ENCODE data around the gene LRP10. TPM values are rescaled to one million over a fixed set of nuclear protein-coding genes. Genes with fewer than 3 reads are reported as not detected.
"Not testable (repeated sequence)": the region's sequence is repeated elsewhere in the genome, so short reads cannot be mapped to it uniquely, and the experiment has no call there.

Gene LRP10
- total and polyA plus RNA-seq, 4 donors: 20.3 to 57.1 (median 46.2) TPM

DNA sequence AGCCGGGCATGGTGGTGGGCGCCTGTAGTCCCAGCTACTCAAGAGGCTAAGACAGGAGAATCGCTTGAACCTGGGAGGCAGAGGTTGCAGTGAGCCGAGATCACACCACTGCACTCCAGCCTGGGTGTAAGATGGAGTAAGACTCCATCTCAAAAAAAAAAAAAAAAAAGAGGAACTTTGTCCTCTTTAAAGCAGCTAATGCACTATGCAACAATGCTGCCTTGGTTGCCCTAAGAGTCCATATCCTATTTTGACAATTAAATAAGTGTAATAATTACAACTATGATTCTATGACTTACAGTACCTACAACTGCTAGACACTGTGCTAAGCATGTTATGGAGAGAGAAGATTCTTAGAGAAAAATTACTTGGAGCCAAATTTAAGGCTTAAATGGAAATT is 43.3 kb downstream of the LRP10 start:
- not testable (repeated sequence) for H3K27me3 ChIP-seq (ENCODE audit: control insufficient read depth, insufficient read depth, low read length); H3K9me3 ChIP-seq (ENCODE audit: control insufficient read depth, insufficient read depth, low read length); DNase-seq (ENCODE audit: low read depth in 4 of 6, low spot score in 6 of 6); H3K27ac ChIP-seq (ENCODE audit: low read depth, low read length); H3K4me3 ChIP-seq (ENCODE audit: low read depth, low read length)
- Histone ChIP-seq H3K36me3 (ENCODE audit: control insufficient read depth, insufficient read depth, low read length) (peaks cover 32% of the 10 kb centered on the region), H3K4me1 (ENCODE audit: control insufficient read depth, insufficient read depth, low read length) (peaks cover 26% of the 10 kb centered on the region)
- no CpG with 5 or more reads among the region's 4 CpGs for WGBS (ENCODE audit: insufficient coverage)

DNA sequence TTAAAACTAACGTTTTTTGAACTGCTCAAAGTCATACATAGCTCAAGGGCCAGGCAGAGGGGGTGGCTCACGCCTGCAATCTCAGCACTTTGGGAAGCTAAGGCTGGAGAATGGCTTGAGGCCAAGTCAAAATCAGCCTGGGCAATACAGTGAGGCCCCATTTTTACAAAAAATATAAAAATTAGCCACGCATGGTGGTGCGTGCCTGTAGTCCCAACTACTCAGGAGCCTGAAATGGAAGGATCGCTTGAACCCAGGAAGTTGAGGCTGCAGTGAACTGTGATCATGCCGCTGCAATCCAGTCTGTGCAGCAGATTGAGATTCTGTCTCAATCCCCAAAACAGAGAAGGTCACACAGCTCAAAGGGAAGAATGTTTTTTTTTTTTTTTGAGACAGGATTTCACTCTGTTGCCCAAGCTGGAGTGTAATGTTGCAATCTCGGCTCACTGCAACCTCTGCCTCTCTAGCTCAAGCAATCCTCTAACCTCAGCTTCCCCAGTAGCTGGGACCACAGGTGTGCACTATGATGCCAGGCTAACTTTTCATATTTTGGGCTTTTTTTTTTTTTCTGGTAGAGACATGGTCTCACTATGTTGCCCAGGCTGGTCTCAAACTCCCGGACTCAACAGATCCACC is 44.5 kb downstream of the LRP10 start:
- Histone ChIP-seq H3K4me1 (ENCODE audit: control insufficient read depth, insufficient read depth, low read length) (peaks cover 26% of the 10 kb centered on the region), H3K27me3 (ENCODE audit: control insufficient read depth, insufficient read depth, low read length) (no peaks in the 10 kb centered on the region), H3K4me3 (ENCODE audit: low read depth, low read length) (no peak overlapping the region), H3K36me3 (ENCODE audit: control insufficient read depth, insufficient read depth, low read length) (peaks cover 31% of the 10 kb centered on the region), H3K27ac (ENCODE audit: low read depth, low read length) (no peak overlapping the region), H3K9me3 (ENCODE audit: control insufficient read depth, insufficient read depth, low read length) (no peaks in the 10 kb centered on the region)
- WGBS (ENCODE audit: insufficient coverage): 89% methylated on average over 5 of the region's 8 CpGs
- DNase-seq (ENCODE audit: low read depth in 4 of 6, low spot score in 6 of 6): no peak

DNA sequence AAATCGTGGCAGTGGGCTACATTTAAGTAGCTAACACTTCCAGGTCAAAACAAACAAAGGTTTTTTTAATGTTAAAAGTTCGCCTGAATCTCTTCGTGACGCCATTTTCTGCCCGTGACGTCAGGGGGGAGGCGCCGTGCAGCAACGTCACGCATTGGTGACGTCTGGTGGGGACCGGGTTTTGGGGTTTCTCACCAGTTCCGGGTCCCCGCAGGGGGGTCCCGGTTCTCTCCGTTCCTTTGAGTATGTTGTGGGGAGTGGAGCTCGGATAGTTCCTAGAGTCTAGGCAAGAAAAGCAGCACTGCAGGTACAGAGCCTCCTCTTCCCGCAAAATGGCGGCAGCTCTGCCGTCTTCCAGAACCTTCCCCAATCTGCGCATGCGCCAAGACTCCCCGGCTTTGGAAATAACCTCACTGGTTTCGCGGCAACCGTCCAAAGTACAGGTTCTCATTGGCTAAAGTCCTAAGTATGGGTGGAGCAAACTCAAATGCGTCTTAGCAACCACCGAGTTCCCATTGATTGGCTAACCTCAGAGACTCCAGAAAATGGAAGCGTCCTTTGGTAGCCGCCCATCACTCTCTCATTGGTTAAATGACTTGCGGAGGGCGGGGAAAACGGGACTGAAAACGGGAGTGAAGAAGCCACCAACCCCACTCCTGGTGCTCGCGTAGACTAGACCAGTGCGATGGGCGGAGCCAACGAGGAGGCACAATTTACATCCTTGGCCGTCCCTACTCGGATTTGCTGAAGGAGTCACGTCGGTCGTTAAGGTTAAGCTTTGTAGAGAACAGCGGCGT is 47.5 kb downstream of the LRP10 start, which contains the start of gene RBM23:
Gene RBM23 (minus strand): TSS at position 346 of the 797 bp plus-strand sequence.
- peak within 1 kb of the TSS; percentile 99 for H3K4me3 ChIP-seq (ENCODE audit: low read depth, low read length)
- peak within 1 kb of the TSS; percentile 99 for H3K27ac ChIP-seq (ENCODE audit: low read depth, low read length)
- WGBS (ENCODE audit: insufficient coverage): 0% methylated on average over 46 of the region's 46 CpGs
- no peaks in the 10 kb centered on the region for H3K27me3 ChIP-seq (ENCODE audit: control insufficient read depth, insufficient read depth, low read length)
- peak; percentile 100 for DNase-seq (ENCODE audit: low read depth in 4 of 6, low spot score in 6 of 6)
- peaks cover 26% of the 10 kb centered on the region for H3K4me1 ChIP-seq (ENCODE audit: control insufficient read depth, insufficient read depth, low read length)
- peaks cover 44% of the 10 kb centered on the region for H3K36me3 ChIP-seq (ENCODE audit: control insufficient read depth, insufficient read depth, low read length)
- no peaks in the 10 kb centered on the region for H3K9me3 ChIP-seq (ENCODE audit: control insufficient read depth, insufficient read depth, low read length)

DNA sequence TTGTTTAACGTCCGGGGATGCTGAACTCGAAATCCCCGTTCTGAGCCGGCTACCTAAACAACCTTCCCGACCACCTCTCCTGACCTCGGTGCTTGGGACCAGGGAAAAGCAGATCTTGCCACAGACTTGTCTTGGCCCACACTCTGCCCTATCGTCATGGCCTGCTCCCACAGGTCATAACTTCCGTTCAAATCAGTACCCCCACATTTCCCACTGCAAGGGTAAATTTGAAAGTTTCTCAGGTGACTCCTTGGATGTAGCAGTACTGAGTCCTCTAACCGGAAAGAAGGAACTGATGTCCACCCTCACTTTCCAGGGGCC is 48.0 kb downstream of the LRP10 start:
- no peak for DNase-seq (ENCODE audit: low read depth in 4 of 6, low spot score in 6 of 6)
- Histone ChIP-seq H3K4me1 (ENCODE audit: control insufficient read depth, insufficient read depth, low read length) (peaks cover 26% of the 10 kb centered on the region), H3K4me3 (ENCODE audit: low read depth, low read length) (peak overlapping the region; percentile 39), H3K36me3 (ENCODE audit: control insufficient read depth, insufficient read depth, low read length) (peaks cover 49% of the 10 kb centered on the region), H3K9me3 (ENCODE audit: control insufficient read depth, insufficient read depth, low read length) (no peaks in the 10 kb centered on the region), H3K27ac (ENCODE audit: low read depth, low read length) (peak overlapping the region; percentile 83), H3K27me3 (ENCODE audit: control insufficient read depth, insufficient read depth, low read length) (no peaks in the 10 kb centered on the region)
- 2% methylated on average over 8 of the region's 10 CpGs for WGBS (ENCODE audit: insufficient coverage)

DNA sequence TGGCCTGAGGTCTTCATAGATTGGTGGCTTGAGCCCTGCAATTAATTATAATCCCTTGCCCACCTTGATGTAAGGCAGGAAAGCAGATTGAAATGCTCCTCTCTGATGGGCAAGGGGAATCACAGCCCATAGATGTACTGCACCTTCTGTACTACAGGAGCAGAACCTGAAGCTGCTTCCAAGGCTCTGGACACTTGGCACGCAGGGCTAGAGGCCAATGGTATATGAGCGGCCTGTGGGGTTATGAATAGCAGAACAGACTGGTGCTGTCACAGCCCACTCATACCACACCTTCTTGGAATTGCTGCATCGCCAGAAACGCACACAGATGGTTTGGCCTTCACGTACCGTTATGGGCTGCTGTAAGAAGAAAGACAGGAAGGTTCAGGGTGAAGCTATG is 49.2 kb downstream of the LRP10 start:
- H3K9me3 ChIP-seq (ENCODE audit: control insufficient read depth, insufficient read depth, low read length): no peaks in the 10 kb centered on the region
- 100% methylated on average over 1 of the region's 6 CpGs for WGBS (ENCODE audit: insufficient coverage)
- no peak for DNase-seq (ENCODE audit: low read depth in 4 of 6, low spot score in 6 of 6)
- no peaks in the 10 kb centered on the region for H3K27me3 ChIP-seq (ENCODE audit: control insufficient read depth, insufficient read depth, low read length)
- no peak overlapping the region for H3K27ac ChIP-seq (ENCODE audit: low read depth, low read length)
- H3K4me3 ChIP-seq (ENCODE audit: low read depth, low read length): no peak overlapping the region
- H3K4me1 ChIP-seq (ENCODE audit: control insufficient read depth, insufficient read depth, low read length): peaks cover 24% of the 10 kb centered on the region
- H3K36me3 ChIP-seq (ENCODE audit: control insufficient read depth, insufficient read depth, low read length): peaks cover 54% of the 10 kb centered on the region

DNA sequence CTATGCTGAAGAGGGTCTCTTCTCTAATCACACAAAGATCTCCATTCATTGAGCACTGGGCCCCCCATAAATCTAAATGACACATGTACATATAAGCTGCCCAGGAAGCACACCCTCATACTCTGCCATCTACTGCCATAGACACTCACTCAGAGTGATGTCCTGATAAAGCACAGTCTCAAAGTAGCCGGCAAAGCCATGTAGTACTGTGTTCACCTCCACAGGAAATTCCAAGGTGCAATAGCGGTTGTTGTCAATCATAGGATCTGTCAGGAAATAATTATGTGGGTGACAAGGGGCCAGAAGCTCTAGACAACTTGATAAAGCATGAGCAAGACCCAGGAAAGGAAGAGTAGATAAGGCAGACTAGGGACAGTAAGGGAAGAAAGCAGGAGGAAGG is 50.8 kb downstream of the LRP10 start:
- Histone ChIP-seq H3K9me3 (ENCODE audit: control insufficient read depth, insufficient read depth, low read length) (no peaks in the 10 kb centered on the region), H3K27ac (ENCODE audit: low read depth, low read length) (no peak overlapping the region), H3K36me3 (ENCODE audit: control insufficient read depth, insufficient read depth, low read length) (peaks cover 56% of the 10 kb centered on the region), H3K4me3 (ENCODE audit: low read depth, low read length) (no peak overlapping the region), H3K27me3 (ENCODE audit: control insufficient read depth, insufficient read depth, low read length) (no peaks in the 10 kb centered on the region), H3K4me1 (ENCODE audit: control insufficient read depth, insufficient read depth, low read length) (peaks cover 19% of the 10 kb centered on the region)
- WGBS (ENCODE audit: insufficient coverage): 100% methylated on average over 2 of the region's 2 CpGs
- no peak for DNase-seq (ENCODE audit: low read depth in 4 of 6, low spot score in 6 of 6)

DNA sequence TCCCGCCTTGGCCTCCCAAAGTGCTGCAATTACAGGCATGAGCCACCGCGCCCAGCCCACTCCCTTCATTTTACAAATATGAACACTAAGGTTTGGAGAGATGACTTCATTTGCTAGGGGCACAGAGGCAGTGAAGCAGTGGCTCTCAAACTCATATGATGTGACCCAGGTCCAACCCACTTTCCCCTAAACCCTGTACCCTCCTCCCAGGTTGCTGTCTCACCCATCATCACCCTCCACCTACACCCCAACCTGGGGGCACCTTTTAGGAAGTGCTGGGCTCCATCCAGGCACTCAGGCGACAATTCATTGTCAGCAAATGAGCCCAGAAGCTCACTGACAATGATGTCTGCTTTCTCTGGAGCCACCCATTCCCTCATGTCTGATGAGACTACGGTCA is 52.2 kb downstream of the LRP10 start:
- 100% methylated on average over 2 of the region's 5 CpGs for WGBS (ENCODE audit: insufficient coverage)
- no peak overlapping the region for H3K4me3 ChIP-seq (ENCODE audit: low read depth, low read length)
- DNase-seq (ENCODE audit: low read depth in 4 of 6, low spot score in 6 of 6): no peak

DNA sequence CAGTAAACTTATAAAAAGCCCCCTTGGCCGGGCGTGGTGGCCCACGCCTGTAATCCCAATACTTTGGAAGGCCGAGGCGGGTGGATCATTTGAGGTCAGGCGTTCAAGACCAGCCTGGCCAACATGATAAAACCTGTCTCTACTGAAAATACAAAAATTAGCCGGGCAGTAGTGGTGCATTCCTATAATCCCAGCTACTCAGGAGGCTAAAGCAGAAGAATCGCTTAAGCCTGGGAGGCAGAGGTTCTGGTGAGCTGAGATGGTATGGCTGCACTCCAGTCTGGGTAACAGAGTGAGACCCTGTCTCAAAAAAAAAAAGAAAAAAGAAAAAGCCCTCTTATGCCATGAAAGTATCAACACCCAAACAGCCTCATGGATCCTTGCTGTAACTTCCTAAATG is 54.0 kb downstream of the LRP10 start:
- no peak for DNase-seq (ENCODE audit: low read depth in 4 of 6, low spot score in 6 of 6)
- H3K4me1 ChIP-seq (ENCODE audit: control insufficient read depth, insufficient read depth, low read length): peaks cover 23% of the 10 kb centered on the region
- no peak overlapping the region for H3K27ac ChIP-seq (ENCODE audit: low read depth, low read length)
- peaks cover 54% of the 10 kb centered on the region for H3K36me3 ChIP-seq (ENCODE audit: control insufficient read depth, insufficient read depth, low read length)
- no peaks in the 10 kb centered on the region for H3K9me3 ChIP-seq (ENCODE audit: control insufficient read depth, insufficient read depth, low read length)
- no peak overlapping the region for H3K4me3 ChIP-seq (ENCODE audit: low read depth, low read length)
- no peaks in the 10 kb centered on the region for H3K27me3 ChIP-seq (ENCODE audit: control insufficient read depth, insufficient read depth, low read length)
- WGBS (ENCODE audit: insufficient coverage): 98% methylated on average over 6 of the region's 8 CpGs

More for the DNA sequence above, 52.2 kb downstream of the LRP10 start:
- Histone ChIP-seq H3K9me3 (ENCODE audit: control insufficient read depth, insufficient read depth, low read length) (no peaks in the 10 kb centered on the region), H3K36me3 (ENCODE audit: control insufficient read depth, insufficient read depth, low read length) (peaks cover 56% of the 10 kb centered on the region), H3K27ac (ENCODE audit: low read depth, low read length) (no peak overlapping the region), H3K4me1 (ENCODE audit: control insufficient read depth, insufficient read depth, low read length) (peaks cover 22% of the 10 kb centered on the region), H3K27me3 (ENCODE audit: control insufficient read depth, insufficient read depth, low read length) (no peaks in the 10 kb centered on the region)

DNA sequence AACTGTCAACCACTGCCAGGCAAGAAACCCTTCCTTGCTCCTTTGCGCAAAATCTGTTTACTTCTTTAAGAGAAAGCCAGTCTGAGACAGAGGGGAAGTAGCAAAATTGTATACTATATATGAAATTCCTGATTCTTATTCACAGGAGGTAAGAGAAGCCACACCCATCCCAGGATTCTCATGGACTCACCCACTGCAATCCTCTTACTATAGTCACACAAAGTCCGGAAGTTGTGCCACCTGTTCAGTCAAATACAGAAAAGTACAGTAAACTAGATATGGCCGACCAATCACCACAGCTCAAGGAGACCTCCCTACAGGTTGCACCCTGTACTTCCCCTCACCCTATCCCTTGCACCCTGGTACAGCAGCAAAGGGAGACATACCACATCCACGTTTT is 54.8 kb downstream of the LRP10 start:
- H3K4me3 ChIP-seq (ENCODE audit: low read depth, low read length): no peak overlapping the region
- DNase-seq (ENCODE audit: low read depth in 4 of 6, low spot score in 6 of 6): no peak
- H3K27ac ChIP-seq (ENCODE audit: low read depth, low read length): no peak overlapping the region
- peaks cover 27% of the 10 kb centered on the region for H3K4me1 ChIP-seq (ENCODE audit: control insufficient read depth, insufficient read depth, low read length)
- peaks cover 49% of the 10 kb centered on the region for H3K36me3 ChIP-seq (ENCODE audit: control insufficient read depth, insufficient read depth, low read length)
- no peaks in the 10 kb centered on the region for H3K9me3 ChIP-seq (ENCODE audit: control insufficient read depth, insufficient read depth, low read length)
- WGBS (ENCODE audit: insufficient coverage): 100% methylated on average over 2 of the region's 4 CpGs
- H3K27me3 ChIP-seq (ENCODE audit: control insufficient read depth, insufficient read depth, low read length): no peaks in the 10 kb centered on the region
